Measurements from ENCODE around the gene HSPA1A. TPM values are rescaled to one million over a fixed set of nuclear protein-coding genes. Genes with fewer than 3 reads are reported as not detected.
"Not testable (repeated sequence)": the region's sequence is repeated elsewhere in the genome, so short reads cannot be mapped to it uniquely, and the experiment has no call there.

The HSPA1A gene
- total and polyA plus RNA-seq, 9 of the 15 experiments (the other 6 are each of a cell fraction or from before 2014, with no cell fraction given), result 2.2 to 273 (median 107) TPM

DNA sequence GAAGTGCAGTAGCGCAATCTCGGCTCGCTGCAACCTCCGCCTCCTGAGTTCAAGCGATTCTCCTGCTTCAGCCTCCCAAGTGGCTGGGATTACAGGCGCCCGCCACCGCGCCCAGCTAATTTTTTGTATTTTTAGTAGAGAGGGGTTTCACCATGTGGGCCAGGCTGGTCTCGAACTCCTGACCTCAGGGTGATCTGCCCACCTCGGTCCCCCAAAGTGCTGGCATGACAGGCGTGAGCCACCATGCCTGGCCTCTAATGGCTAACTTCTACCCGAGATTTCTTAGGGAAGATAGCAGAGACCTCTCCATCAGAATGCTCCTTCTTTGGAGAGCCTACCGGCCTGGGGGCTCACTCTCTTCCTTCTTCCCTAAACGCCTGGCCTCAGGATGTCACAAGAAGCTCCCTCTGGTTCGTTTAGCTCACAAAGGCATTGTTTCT is 48.8 kb downstream of the HSPA1A start (continued):
- TF ChIP-seq, protein P1, sequence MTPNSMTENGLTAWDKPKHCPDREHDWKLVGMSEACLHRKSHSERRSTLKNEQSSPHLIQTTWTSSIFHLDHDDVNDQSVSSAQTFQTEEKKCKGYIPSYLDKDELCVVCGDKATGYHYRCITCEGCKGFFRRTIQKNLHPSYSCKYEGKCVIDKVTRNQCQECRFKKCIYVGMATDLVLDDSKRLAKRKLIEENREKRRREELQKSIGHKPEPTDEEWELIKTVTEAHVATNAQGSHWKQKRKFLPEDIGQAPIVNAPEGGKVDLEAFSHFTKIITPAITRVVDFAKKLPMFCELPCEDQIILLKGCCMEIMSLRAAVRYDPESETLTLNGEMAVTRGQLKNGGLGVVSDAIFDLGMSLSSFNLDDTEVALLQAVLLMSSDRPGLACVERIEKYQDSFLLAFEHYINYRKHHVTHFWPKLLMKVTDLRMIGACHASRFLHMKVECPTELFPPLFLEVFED (CRISPR knock-in tag; conservative IDR thresholded peaks at IDR 0.05), result peak; percentile 57; the same call in 1 of the 2 replicates
- TF ChIP-seq ZBTB26 (CRISPR knock-in tag; IDR thresholded peaks at IDR 0.05), result peak; percentile 91; the same call in 1 of the 2 replicates
- TF ChIP-seq HBP1 (CRISPR knock-in tag; IDR thresholded peaks at IDR 0.05), result 0 out of 2 replicates have a peak, but pooled peaks have one; percentile 2
- peak; percentile 59 for TF ChIP-seq ZNF143 (CRISPR knock-in tag; IDR thresholded peaks at IDR 0.05)
- 0 out of 2 replicates have a peak, but pooled peaks have one; percentile 4 for TF ChIP-seq ZBTB12 (CRISPR knock-in tag; IDR thresholded peaks at IDR 0.05)
- 0 out of 2 replicates have a peak, but pooled peaks have one; percentile 5 for TF ChIP-seq JUN (IDR thresholded peaks at IDR 0.05; ENCODE audit: borderline replicate concordance, low read depth, low read length)
- not testable (repeated sequence) for TF ChIP-seq JUN (CRISPR knock-in tag; IDR thresholded peaks at IDR 0.05; ENCODE audit: borderline replicate concordance); BRCA1 (IDR thresholded peaks at IDR 0.05)
- TF ChIP-seq CBX1 (IDR thresholded peaks at IDR 0.05; ENCODE audit: low read depth), result 0 out of 2 replicates have a peak, but pooled peaks have one; percentile 15
- TF ChIP-seq, protein P2, sequence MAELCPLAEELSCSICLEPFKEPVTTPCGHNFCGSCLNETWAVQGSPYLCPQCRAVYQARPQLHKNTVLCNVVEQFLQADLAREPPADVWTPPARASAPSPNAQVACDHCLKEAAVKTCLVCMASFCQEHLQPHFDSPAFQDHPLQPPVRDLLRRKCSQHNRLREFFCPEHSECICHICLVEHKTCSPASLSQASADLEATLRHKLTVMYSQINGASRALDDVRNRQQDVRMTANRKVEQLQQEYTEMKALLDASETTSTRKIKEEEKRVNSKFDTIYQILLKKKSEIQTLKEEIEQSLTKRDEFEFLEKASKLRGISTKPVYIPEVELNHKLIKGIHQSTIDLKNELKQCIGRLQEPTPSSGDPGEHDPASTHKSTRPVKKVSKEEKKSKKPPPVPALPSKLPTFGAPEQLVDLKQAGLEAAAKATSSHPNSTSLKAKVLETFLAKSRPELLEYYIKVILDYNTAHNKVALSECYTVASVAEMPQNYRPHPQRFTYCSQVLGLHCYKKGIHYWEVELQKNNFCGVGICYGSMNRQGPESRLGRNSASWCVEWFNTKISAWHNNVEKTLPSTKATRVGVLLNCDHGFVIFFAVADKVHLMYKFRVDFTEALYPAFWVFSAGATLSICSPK (IDR thresholded peaks at IDR 0.05; ENCODE audit: borderline replicate concordance), result peak; percentile 84
- peak; percentile 54; the same call in 1 of the 2 replicates for TF ChIP-seq GTF2A2 (tag; IDR thresholded peaks at IDR 0.05)
- TF ChIP-seq, protein P3, sequence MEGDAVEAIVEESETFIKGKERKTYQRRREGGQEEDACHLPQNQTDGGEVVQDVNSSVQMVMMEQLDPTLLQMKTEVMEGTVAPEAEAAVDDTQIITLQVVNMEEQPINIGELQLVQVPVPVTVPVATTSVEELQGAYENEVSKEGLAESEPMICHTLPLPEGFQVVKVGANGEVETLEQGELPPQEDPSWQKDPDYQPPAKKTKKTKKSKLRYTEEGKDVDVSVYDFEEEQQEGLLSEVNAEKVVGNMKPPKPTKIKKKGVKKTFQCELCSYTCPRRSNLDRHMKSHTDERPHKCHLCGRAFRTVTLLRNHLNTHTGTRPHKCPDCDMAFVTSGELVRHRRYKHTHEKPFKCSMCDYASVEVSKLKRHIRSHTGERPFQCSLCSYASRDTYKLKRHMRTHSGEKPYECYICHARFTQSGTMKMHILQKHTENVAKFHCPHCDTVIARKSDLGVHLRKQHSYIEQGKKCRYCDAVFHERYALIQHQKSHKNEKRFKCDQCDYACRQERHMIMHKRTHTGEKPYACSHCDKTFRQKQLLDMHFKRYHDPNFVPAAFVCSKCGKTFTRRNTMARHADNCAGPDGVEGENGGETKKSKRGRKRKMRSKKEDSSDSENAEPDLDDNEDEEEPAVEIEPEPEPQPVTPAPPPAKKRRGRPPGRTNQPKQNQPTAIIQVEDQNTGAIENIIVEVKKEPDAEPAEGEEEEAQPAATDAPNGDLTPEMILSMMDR (IDR thresholded peaks at IDR 0.05 in 2 of 3, conservative IDR thresholded peaks at IDR 0.05 in 1 of 3; ENCODE audit: insufficient read depth in 2 of 3, low read depth in 1 of 3, low read length in 3 of 3), result 0 out of 6 replicates have a peak, but pooled peaks of 1 of the 3 experiments have one; percentile 3
- 0 out of 2 replicates have a peak, but pooled peaks have one; percentile 26 for TF ChIP-seq KLF1 (tag; IDR thresholded peaks at IDR 0.05)
- 0 out of 2 replicates have a peak, but pooled peaks have one; percentile 84 for TF ChIP-seq BRCA1 (CRISPR knock-in tag; IDR thresholded peaks at IDR 0.05)
- TF ChIP-seq, protein P4, sequence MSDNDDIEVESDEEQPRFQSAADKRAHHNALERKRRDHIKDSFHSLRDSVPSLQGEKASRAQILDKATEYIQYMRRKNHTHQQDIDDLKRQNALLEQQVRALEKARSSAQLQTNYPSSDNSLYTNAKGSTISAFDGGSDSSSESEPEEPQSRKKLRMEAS (CRISPR knock-in tag; IDR thresholded peaks at IDR 0.05), result peak; percentile 7; the same call in 1 of the 2 replicates
- TF ChIP-seq KDM1A (IDR thresholded peaks at IDR 0.05), result peak in 1 of 2 experiments; percentile 48; a peak in 2 of 4 replicates
- TF ChIP-seq BCOR (IDR thresholded peaks at IDR 0.05), result peak; percentile 28; the same call in 1 of the 2 replicates
